ENCODE measurements around the gene PARP14. TPM values are rescaled to one million over a fixed set of nuclear protein-coding genes. Genes with fewer than 3 reads are reported as not detected.
"Not testable (repeated sequence)": the region's sequence is repeated elsewhere in the genome, so short reads cannot be mapped to it uniquely, and the experiment has no call there.

The PARP14 gene
- total RNA-seq, 3 donors from 2014 or later (not counting 1 experiment from before 2014, with no cell fraction given) = 77.6 to 92.6 (median 89.9) TPM

GRCh38 chr3:122743581-122744120 lies 63.0 kb downstream of the PARP14 start:
- Mint-ChIP-seq H3K4me1 (peaks cover 0 to 4% of the 10 kb centered on the region in 2 donors), H3K27ac (no peak overlapping the region), H3K4me3 (no peak overlapping the region), H3K27me3 (ENCODE audit: low read depth in 2 of 2) (no peaks in the 10 kb centered on the region), H3K9me3 (no peaks in the 10 kb centered on the region), H3K36me3 (peaks cover 26% of the 10 kb centered on the region)
- Histone ChIP-seq H3K4me1 (ENCODE audit: control insufficient read depth, insufficient read depth, low read length) (no peaks in the 10 kb centered on the region), H3K27me3 (ENCODE audit: control insufficient read depth, insufficient read depth, low read length) (no peaks in the 10 kb centered on the region), H3K9me3 (ENCODE audit: control insufficient read depth, insufficient read depth, low read length) (no peaks in the 10 kb centered on the region), H3K4me3 (ENCODE audit: low read length) (no peak overlapping the region), H3K36me3 (ENCODE audit: control insufficient read depth, insufficient read depth, low read length) (peaks cover 20% of the 10 kb centered on the region), H3K27ac (ENCODE audit: low read length) (no peak overlapping the region)
- DNase-seq (no peak), ATAC-seq (no peak)
- 98% methylated on average over 2 of the region's 4 CpGs for WGBS (ENCODE audit: insufficient coverage)
- no peak for TF ChIP-seq CTCF (IDR thresholded peaks at IDR 0.05)
- intact Hi-C loops (cut with micrococcal nuclease) = no loop called here

GRCh38 chr3:122745369-122746021 lies 64.9 kb downstream of the PARP14 start:
- Histone ChIP-seq H3K9me3 (ENCODE audit: control insufficient read depth, insufficient read depth, low read length) (no peaks in the 10 kb centered on the region), H3K36me3 (ENCODE audit: control insufficient read depth, insufficient read depth, low read length) (peaks cover 14% of the 10 kb centered on the region), H3K4me1 (ENCODE audit: control insufficient read depth, insufficient read depth, low read length) (no peaks in the 10 kb centered on the region), H3K27me3 (ENCODE audit: control insufficient read depth, insufficient read depth, low read length) (no peaks in the 10 kb centered on the region), H3K4me3 (ENCODE audit: low read length) (no peak overlapping the region), H3K27ac (ENCODE audit: low read length) (no peak overlapping the region)
- no peak for TF ChIP-seq CTCF (IDR thresholded peaks at IDR 0.05)
- Mint-ChIP-seq H3K27me3 (ENCODE audit: low read depth in 2 of 2) (no peaks in the 10 kb centered on the region), H3K4me3 (no peak overlapping the region), H3K27ac (no peak overlapping the region), H3K36me3 (peaks cover 14% of the 10 kb centered on the region), H3K4me1 (peaks cover 0 to 3% of the 10 kb centered on the region in 2 donors), H3K9me3 (no peaks in the 10 kb centered on the region)
- WGBS (ENCODE audit: insufficient coverage) = 96% methylated on average over 4 of the region's 4 CpGs
- intact Hi-C loops (cut with micrococcal nuclease) = no loop called here
- DNase-seq (no peak), ATAC-seq (no peak)

GRCh38 chr3:122747295-122747694 lies 66.7 kb downstream of the PARP14 start:
- H3K4me1 Mint-ChIP-seq; H3K9me3 ChIP-seq (ENCODE audit: control insufficient read depth, insufficient read depth, low read length); H3K4me3 Mint-ChIP-seq; H3K27me3 ChIP-seq (ENCODE audit: control insufficient read depth, insufficient read depth, low read length); H3K36me3 Mint-ChIP-seq; intact Hi-C loops (cut with micrococcal nuclease); ATAC-seq; H3K27ac Mint-ChIP-seq; DNase-seq; H3K4me3 ChIP-seq (ENCODE audit: low read length); H3K27ac ChIP-seq (ENCODE audit: low read length); H3K27me3 Mint-ChIP-seq (ENCODE audit: low read depth in 2 of 2); H3K4me1 ChIP-seq (ENCODE audit: control insufficient read depth, insufficient read depth, low read length); H3K9me3 Mint-ChIP-seq: not testable (repeated sequence)
- WGBS (ENCODE audit: insufficient coverage) = 88% methylated on average over 6 of the region's 35 CpGs
- H3K36me3 ChIP-seq (ENCODE audit: control insufficient read depth, insufficient read depth, low read length) = peaks cover 14% of the 10 kb centered on the region

- no peak for DNase-seq
- peak overlapping the region in 1 of 2 donors; percentile 4 for H3K27ac Mint-ChIP-seq
- no peaks in the 10 kb centered on the region for H3K9me3 Mint-ChIP-seq
- peaks cover 1% of the 10 kb centered on the region for H3K36me3 Mint-ChIP-seq
- no peak overlapping the region for H3K27ac ChIP-seq (ENCODE audit: low read length)
- no peak overlapping the region for H3K4me3 ChIP-seq (ENCODE audit: low read length)
- no peaks in the 10 kb centered on the region for H3K27me3 ChIP-seq (ENCODE audit: control insufficient read depth, insufficient read depth, low read length)
- no peaks in the 10 kb centered on the region for H3K4me1 Mint-ChIP-seq
- no peaks in the 10 kb centered on the region for H3K4me1 ChIP-seq (ENCODE audit: control insufficient read depth, insufficient read depth, low read length)
- intact Hi-C loops (cut with micrococcal nuclease) = no loop called here
- no peak for ATAC-seq
- H3K27me3 Mint-ChIP-seq (ENCODE audit: low read depth in 2 of 2) = no peaks in the 10 kb centered on the region
- no peaks in the 10 kb centered on the region for H3K9me3 ChIP-seq (ENCODE audit: control insufficient read depth, insufficient read depth, low read length)
- H3K4me3 Mint-ChIP-seq = no peak overlapping the region
- WGBS (ENCODE audit: insufficient coverage) = 86% methylated on average over 1 of the region's 1 CpG
- peaks cover 17% of the 10 kb centered on the region for H3K36me3 ChIP-seq (ENCODE audit: control insufficient read depth, insufficient read depth, low read length)
- no peak for TF ChIP-seq CTCF (IDR thresholded peaks at IDR 0.05)
Observed at GRCh38 chr3:122748347-122748746, 67.7 kb downstream of the PARP14 start.

Data from natural killer cell (primary cell).